Aorta (tissue), 5 donors: ENCODE data around the gene FYN. TPM values are rescaled to one million over a fixed set of nuclear protein-coding genes. Genes with fewer than 3 reads are reported as not detected.
"Not testable (repeated sequence)": the region's sequence is repeated elsewhere in the genome, so short reads cannot be mapped to it uniquely, and the experiment has no call there.

Source experiments
- ATAC-seq: fragments of 200-7000 bp; cut with Tn5 transposase; one replicate; pipeline ENCODE4 v1.9.1; 2022; ENCODE audit warnings: moderate library complexity; ENCODE audit not compliant: low FRiP score
- DNase-seq, 2 donors: peaks; one replicate each; pipeline ENCODE4 v3.0.0-alpha.2; 2020
- H3K27ac ChIP-seq, 2 donors: one replicate each; pipeline ENCODE4 v1.5.1; 2013; ENCODE audit warnings: low read length in 2 of 2, mild to moderate bottlenecking in 2 of 2, moderate library complexity in 2 of 2, control low read depth in 1 of 2, inconsistent platforms in 1 of 2, low read depth in 1 of 2
- H3K27me3 ChIP-seq, 2 donors: one replicate each; pipeline ENCODE4 v1.6.1; 2013; ENCODE audit warnings: control low read depth in 1 of 2, low read length in 1 of 2, mild to moderate bottlenecking in 1 of 2, moderate library complexity in 1 of 2; ENCODE audit not compliant: insufficient read depth in 2 of 2, control insufficient read depth in 1 of 2
- H3K36me3 ChIP-seq, 2 donors: one replicate each; pipeline ENCODE4 v1.6.1; 2013; ENCODE audit warnings: control low read depth in 1 of 2, low read length in 1 of 2, mild to moderate bottlenecking in 1 of 2; ENCODE audit not compliant: insufficient read depth in 2 of 2, control insufficient read depth in 1 of 2
- H3K4me1 ChIP-seq, 2 donors: one replicate each; pipeline ENCODE4 v1.6.1; 2013; ENCODE audit warnings: low read length in 2 of 2, control low read depth in 1 of 2, mild to moderate bottlenecking in 1 of 2, moderate library complexity in 1 of 2; ENCODE audit not compliant: insufficient read depth in 2 of 2, control insufficient read depth in 1 of 2
- H3K4me3 ChIP-seq, 2 donors: one replicate each; pipeline ENCODE4 v1.5.1; 2013; ENCODE audit warnings: low read length in 2 of 2, control low read depth in 1 of 2, mild to moderate bottlenecking in 1 of 2
- H3K9me3 ChIP-seq: one replicate; pipeline ENCODE4 v1.6.1; 2013; ENCODE audit warnings: mild to moderate bottlenecking, low read length; ENCODE audit not compliant: control insufficient read depth
- WGBS, 2 donors: extraction: QIAGEN DNeasy Blood & Tissue Kit; methylation state at CpG; one replicate each; pipeline ENCODE4 v1.1.7; 2013; 5-methylcytosine and 5-hydroxymethylcytosine counted together
- intact Hi-C, 2 donors: fragments of 100-400 bp; cut with DNase I; formaldehyde crosslinking; loops; one replicate each; pipeline versions ENCODE4 v1.14.2 to v1.15.0; 2022
- polyA plus RNA-seq, 2 donors: library from polyadenylated mRNA; stranded (reverse); fragments of 200-250 nt; gene quantifications; one replicate each; pipeline ENCODE4 v1.2.3, GENCODE V29; 2013
- total RNA-seq, 2 donors: library from RNA; stranded (reverse); fragmentation: NEBNext Ultra II Directional; extraction: Animal tissue kit (Norgen Biotek cat#: 25700); gene quantifications; one replicate each; pipeline ENCODE4 v1.2.1, GENCODE V29; 2021
- donor health status: healthy with polysubstance abuse.
- donor health status: Bipolar disorder and iron deficiency.
- donor health status: DM: no; HTN: no; CAD: no.
- donor health status: DM: no; HTN: no; CAD: no.
- donor health status: DM: yes; HTN: yes; CAD: no.

FYN gene
- total and polyA plus RNA-seq, 4 donors = 31.7 to 162 (median 66.3) TPM

GRCh38 chr6:111680811-111681609, 192.2 kb downstream of the FYN start:
- not testable (repeated sequence) for H3K27me3 ChIP-seq, H3K27ac ChIP-seq, H3K36me3 ChIP-seq, H3K9me3 ChIP-seq, ATAC-seq, H3K4me3 ChIP-seq, DNase-seq
- intact Hi-C loops = loop anchor here in 1 of 2 donors (5.0 kb wide), 1 partner anchor 74 kb away; the partner anchor contains the start of gene TRAF3IP2
- H3K4me1 ChIP-seq = peaks cover 3 to 11% of the 10 kb centered on the region in 2 donors
- 99 to 100% methylated on average over 6 of the region's 6 CpGs for WGBS, 2 donors

GRCh38 chr6:111680015-111680712, 193.1 kb downstream of the FYN start:
- Histone ChIP-seq H3K4me3 (no peak overlapping the region), H3K4me1 (peaks cover 3 to 11% of the 10 kb centered on the region in 2 donors), H3K9me3 (no peaks in the 10 kb centered on the region), H3K36me3 (no peaks in the 10 kb centered on the region), H3K27me3 (no peaks in the 10 kb centered on the region), H3K27ac (no peak overlapping the region)
- ATAC-seq (no peak), DNase-seq (peak in 1 of 2 donors; percentile 59)
- intact Hi-C loops = loop anchor here in 1 of 2 donors (5.0 kb wide), 1 partner anchor 73 kb away; the partner anchor contains the start of gene TRAF3IP2
- 68% methylated on average over 7 of the region's 7 CpGs for WGBS, 2 donors

GRCh38 chr6:111679126-111679858, 194.0 kb downstream of the FYN start:
- no peaks in the 10 kb centered on the region for H3K27me3 ChIP-seq
- peaks cover 3 to 11% of the 10 kb centered on the region in 2 donors for H3K4me1 ChIP-seq
- DNase-seq = no peak
- intact Hi-C loops = no loop called here
- no peak overlapping the region for H3K4me3 ChIP-seq
- H3K27ac ChIP-seq = peak overlapping the region in 1 of 2 donors; percentile 7
- peaks cover 0 to 2% of the 10 kb centered on the region in 2 donors for H3K36me3 ChIP-seq
- no peaks in the 10 kb centered on the region for H3K9me3 ChIP-seq
- ATAC-seq = no peak
- 90 to 99% methylated on average over 5 of the region's 5 CpGs for WGBS, 2 donors

GRCh38 chr6:111677249-111677990, 195.8 kb downstream of the FYN start:
- WGBS, 2 donors = 61 to 76% methylated on average over 3 of the region's 3 CpGs
- ATAC-seq (no peak), DNase-seq (no peak)
- Histone ChIP-seq H3K4me1 (peaks cover 3 to 4% of the 10 kb centered on the region in 2 donors), H3K9me3 (no peaks in the 10 kb centered on the region), H3K27ac (no peak overlapping the region), H3K36me3 (peaks cover 3 to 5% of the 10 kb centered on the region in 2 donors), H3K4me3 (no peak overlapping the region), H3K27me3 (no peaks in the 10 kb centered on the region)
- intact Hi-C loops = no loop called here

GRCh38 chr6:111676383-111676782, 196.9 kb downstream of the FYN start:
- 89% methylated on average over 2 of the region's 2 CpGs for WGBS, 2 donors
- DNase-seq (no peak), ATAC-seq (no peak)
- Histone ChIP-seq H3K4me3 (no peak overlapping the region), H3K36me3 (peaks cover 3 to 5% of the 10 kb centered on the region in 2 donors), H3K9me3 (no peaks in the 10 kb centered on the region), H3K4me1 (peaks cover 3 to 4% of the 10 kb centered on the region in 2 donors), H3K27me3 (no peaks in the 10 kb centered on the region), H3K27ac (no peak overlapping the region)
- intact Hi-C loops = no loop called here

GRCh38 chr6:111674883-111675282, 198.4 kb downstream of the FYN start:
- peaks cover 3 to 4% of the 10 kb centered on the region in 2 donors for H3K4me1 ChIP-seq
- no peaks in the 10 kb centered on the region for H3K9me3 ChIP-seq
- ATAC-seq = no peak
- no peaks in the 10 kb centered on the region for H3K27me3 ChIP-seq
- intact Hi-C loops = no loop called here
- H3K4me3 ChIP-seq = no peak overlapping the region
- DNase-seq = no peak
- H3K27ac ChIP-seq = no peak overlapping the region
- 96 to 100% methylated on average over 1 of the region's 1 CpG for WGBS, 2 donors
- H3K36me3 ChIP-seq = peaks cover 3 to 5% of the 10 kb centered on the region in 2 donors

GRCh38 chr6:111674413-111674812, 198.8 kb downstream of the FYN start:
- H3K4me1 ChIP-seq = peaks cover 0 to 1% of the 10 kb centered on the region in 2 donors
- intact Hi-C loops = no loop called here
- no peak overlapping the region for H3K4me3 ChIP-seq
- no peak overlapping the region for H3K27ac ChIP-seq
- 92 to 95% methylated on average over 4 of the region's 4 CpGs for WGBS, 2 donors
- DNase-seq (no peak), ATAC-seq (no peak)
- no peaks in the 10 kb centered on the region for H3K9me3 ChIP-seq
- peaks cover 3 to 5% of the 10 kb centered on the region in 2 donors for H3K36me3 ChIP-seq
- H3K27me3 ChIP-seq = no peaks in the 10 kb centered on the region

GRCh38 chr6:111673937-111674336, 199.3 kb downstream of the FYN start:
- no peaks in the 10 kb centered on the region for H3K27me3 ChIP-seq
- H3K4me1 ChIP-seq = no peaks in the 10 kb centered on the region
- no peak overlapping the region for H3K27ac ChIP-seq
- no peaks in the 10 kb centered on the region for H3K9me3 ChIP-seq
- no peak for ATAC-seq
- peaks cover 3 to 5% of the 10 kb centered on the region in 2 donors for H3K36me3 ChIP-seq
- no peak overlapping the region for H3K4me3 ChIP-seq
- intact Hi-C loops = no loop called here
- no peak for DNase-seq
